Measurements from ENCODE around the gene MRPL53. TPM values are rescaled to one million over a fixed set of nuclear protein-coding genes. Genes with fewer than 3 reads are reported as not detected.

The MRPL53 gene
- total and polyA plus RNA-seq, 4 donors: 23.3 to 106 (median 70.7) TPM

- TF ChIP-seq, protein P1, sequence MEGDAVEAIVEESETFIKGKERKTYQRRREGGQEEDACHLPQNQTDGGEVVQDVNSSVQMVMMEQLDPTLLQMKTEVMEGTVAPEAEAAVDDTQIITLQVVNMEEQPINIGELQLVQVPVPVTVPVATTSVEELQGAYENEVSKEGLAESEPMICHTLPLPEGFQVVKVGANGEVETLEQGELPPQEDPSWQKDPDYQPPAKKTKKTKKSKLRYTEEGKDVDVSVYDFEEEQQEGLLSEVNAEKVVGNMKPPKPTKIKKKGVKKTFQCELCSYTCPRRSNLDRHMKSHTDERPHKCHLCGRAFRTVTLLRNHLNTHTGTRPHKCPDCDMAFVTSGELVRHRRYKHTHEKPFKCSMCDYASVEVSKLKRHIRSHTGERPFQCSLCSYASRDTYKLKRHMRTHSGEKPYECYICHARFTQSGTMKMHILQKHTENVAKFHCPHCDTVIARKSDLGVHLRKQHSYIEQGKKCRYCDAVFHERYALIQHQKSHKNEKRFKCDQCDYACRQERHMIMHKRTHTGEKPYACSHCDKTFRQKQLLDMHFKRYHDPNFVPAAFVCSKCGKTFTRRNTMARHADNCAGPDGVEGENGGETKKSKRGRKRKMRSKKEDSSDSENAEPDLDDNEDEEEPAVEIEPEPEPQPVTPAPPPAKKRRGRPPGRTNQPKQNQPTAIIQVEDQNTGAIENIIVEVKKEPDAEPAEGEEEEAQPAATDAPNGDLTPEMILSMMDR (IDR thresholded peaks at IDR 0.05; ENCODE audit: control extremely low read depth, extremely low read depth): no peak
Measured at GRCh38 chr2:74424139-74424992, 48.1 kb downstream of the MRPL53 start.

DNA sequence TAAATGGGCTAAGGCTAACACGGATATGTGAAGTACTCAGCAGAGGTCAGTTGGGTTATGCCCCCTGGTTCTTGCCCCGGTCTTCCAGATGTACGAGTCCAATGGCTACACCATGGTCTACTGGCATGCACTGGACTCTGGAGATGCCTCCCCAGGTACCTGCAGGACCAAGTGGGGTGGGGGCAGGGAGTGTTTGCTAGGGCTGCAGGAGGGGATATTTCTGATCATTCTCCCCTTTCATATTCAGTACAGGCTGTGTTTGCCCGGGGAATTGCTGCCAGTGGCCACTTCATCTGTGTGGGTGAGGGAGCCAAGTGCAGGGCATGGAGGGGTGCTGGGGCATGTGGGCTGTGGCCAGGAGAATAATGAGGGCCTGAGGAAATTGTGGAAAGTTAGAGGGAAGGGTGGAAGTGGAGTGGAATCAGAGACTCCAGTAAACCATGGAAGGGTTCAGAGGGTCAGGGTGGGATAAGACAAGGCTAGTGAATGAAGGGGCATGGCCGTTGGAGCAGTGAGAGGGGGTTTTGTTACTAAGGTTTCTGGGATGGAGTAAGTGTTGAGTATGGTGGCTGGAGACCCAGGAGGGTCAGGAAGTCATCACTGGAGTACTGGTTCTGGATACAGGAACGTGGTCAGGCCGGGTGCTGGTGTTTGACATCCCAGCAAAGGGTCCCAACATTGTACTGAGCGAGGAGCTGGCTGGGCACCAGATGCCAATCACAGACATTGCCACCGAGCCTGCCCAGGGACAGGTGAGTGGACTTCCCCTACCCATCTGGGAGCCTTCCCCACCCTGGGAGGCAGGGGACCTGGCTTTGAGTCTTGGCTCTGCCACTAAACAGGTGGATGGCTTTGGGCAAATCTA, 49.0 kb downstream of the MRPL53 start:
- peaks cover 0 to 4% (median 0%) of the 10 kb centered on the region in 5 donors for H3K4me1 ChIP-seq (ENCODE audit: control insufficient read depth in 5 of 5, insufficient read depth in 5 of 5, low read length in 5 of 5)
- ATAC-seq (ENCODE audit: insufficient read depth, low FRiP score) (no peak), DNase-seq (no peak)
- H3K36me3 ChIP-seq (ENCODE audit: control insufficient read depth in 4 of 4, insufficient read depth in 4 of 4, low read length in 4 of 4): peaks cover 0 to 20% (median 7%) of the 10 kb centered on the region in 4 donors
- no peak overlapping the region for H3K4me3 ChIP-seq
- H3K9me3 ChIP-seq (ENCODE audit: control insufficient read depth in 4 of 4, insufficient read depth in 3 of 4, low read length in 3 of 4): no peaks in the 10 kb centered on the region
- no peak overlapping the region for H3K27ac ChIP-seq (ENCODE audit: low read depth in 1 of 2, low read length in 1 of 2)
- H3K9ac ChIP-seq (ENCODE audit: insufficient read depth in 1 of 2, low read length in 2 of 2): no peak overlapping the region
- H3K27me3 ChIP-seq (ENCODE audit: control insufficient read depth in 3 of 3, insufficient read depth in 3 of 3, low read length in 2 of 3): no peaks in the 10 kb centered on the region
- 81 to 85% methylated on average over 9 of the region's 9 CpGs for WGBS, 2 donors
- TF ChIP-seq, protein P1 (IDR thresholded peaks at IDR 0.05; ENCODE audit: control extremely low read depth, extremely low read depth): no peak

More at GRCh38 chr2:74424139-74424992, 48.1 kb downstream of the MRPL53 start:
- 85 to 90% methylated on average over 5 of the region's 5 CpGs for WGBS, 2 donors
- H3K27me3 ChIP-seq (ENCODE audit: control insufficient read depth in 3 of 3, insufficient read depth in 3 of 3, low read length in 2 of 3): no peaks in the 10 kb centered on the region
- ATAC-seq (ENCODE audit: insufficient read depth, low FRiP score) (no peak), DNase-seq (no peak)
- peaks cover 0 to 4% (median 0%) of the 10 kb centered on the region in 5 donors for H3K4me1 ChIP-seq (ENCODE audit: control insufficient read depth in 5 of 5, insufficient read depth in 5 of 5, low read length in 5 of 5)
- peaks cover 4 to 24% (median 15%) of the 10 kb centered on the region in 4 donors for H3K36me3 ChIP-seq (ENCODE audit: control insufficient read depth in 4 of 4, insufficient read depth in 4 of 4, low read length in 4 of 4)
- H3K9ac ChIP-seq (ENCODE audit: insufficient read depth in 1 of 2, low read length in 2 of 2): no peak overlapping the region
- H3K27ac ChIP-seq (ENCODE audit: low read depth in 1 of 2, low read length in 1 of 2): no peak overlapping the region
- H3K4me3 ChIP-seq: no peak overlapping the region
- H3K9me3 ChIP-seq (ENCODE audit: control insufficient read depth in 4 of 4, insufficient read depth in 3 of 4, low read length in 3 of 4): no peaks in the 10 kb centered on the region

Other genes starting within 250 kb of the MRPL53 start
- 1 to 10 TPM; 5.2 to 9.6 TPM for gene SLC4A5, start 129.3 kb downstream of the MRPL53 start, total RNA-seq
- 1 to 10 TPM in 1 of 2 donors, under 1 TPM in 1; 0.85 to 2.5 TPM for gene SLC4A5, start 129.3 kb downstream of the MRPL53 start, polyA plus RNA-seq
- 100 to 1,000 TPM in 1 of 2 donors, 10 to 100 TPM in 1; 98.4 to 142 TPM for gene DCTN1, start 92.4 kb downstream of the MRPL53 start, total RNA-seq
- gene DCTN1, start 92.4 kb downstream of the MRPL53 start, polyA plus RNA-seq: 100 to 1,000 TPM in 1 of 2 donors, 10 to 100 TPM in 1; 69.9 to 110 TPM
- gene C2orf81, start 51.1 kb downstream of the MRPL53 start, total RNA-seq: 10 to 100 TPM in 1 of 2 donors, 1 to 10 TPM in 1; 3.4 to 16.9 TPM
- gene C2orf81, start 51.1 kb downstream of the MRPL53 start, polyA plus RNA-seq: 1 to 10 TPM; 7.3 TPM
- gene WDR54, start 51.0 kb downstream of the MRPL53 start, total RNA-seq: 10 to 100 TPM; 36.1 to 42.3 TPM
- 10 to 100 TPM; 15.4 to 27.9 TPM for gene WDR54, start 51.0 kb downstream of the MRPL53 start, polyA plus RNA-seq
- 10 to 100 TPM; 37.5 to 46.0 TPM for gene RTKN, start 30.7 kb downstream of the MRPL53 start, total RNA-seq
- gene RTKN, start 30.7 kb downstream of the MRPL53 start, polyA plus RNA-seq: 10 to 100 TPM; 21.9 to 23.7 TPM
- 10 to 100 TPM; 22.7 to 40.7 TPM for gene INO80B, start 17.6 kb downstream of the MRPL53 start, total RNA-seq
- gene INO80B, start 17.6 kb downstream of the MRPL53 start, polyA plus RNA-seq: 10 to 100 TPM; 33.1 to 72.3 TPM
- gene WBP1, start 14.2 kb downstream of the MRPL53 start, total RNA-seq: 10 to 100 TPM; 39.5 to 65.0 TPM
- gene WBP1, start 14.2 kb downstream of the MRPL53 start, polyA plus RNA-seq: 10 to 100 TPM; 55.9 to 56.7 TPM
- 10 to 100 TPM; 37.5 to 72.0 TPM for gene MOGS, start 7.3 kb downstream of the MRPL53 start, total RNA-seq
- gene MOGS, start 7.3 kb downstream of the MRPL53 start, polyA plus RNA-seq: 10 to 100 TPM; 35.4 to 53.5 TPM
- gene CCDC142, start 10.3 kb upstream of the MRPL53 start, total RNA-seq: 10 to 100 TPM; 17.8 to 25.5 TPM
- 1 to 10 TPM; 5.5 to 8.2 TPM for gene CCDC142, start 10.3 kb upstream of the MRPL53 start, polyA plus RNA-seq
- gene TTC31, start 10.4 kb upstream of the MRPL53 start, total RNA-seq: 10 to 100 TPM; 20.9 to 23.7 TPM
- 10 to 100 TPM; 13.7 to 19.2 TPM for gene TTC31, start 10.4 kb upstream of the MRPL53 start, polyA plus RNA-seq
- gene LBX2, start 26.9 kb upstream of the MRPL53 start, total RNA-seq: 1 to 10 TPM in 1 of 2 donors, under 1 TPM in 1; 0.63 to 1.9 TPM
- 1 to 10 TPM in 1 of 2 donors, under 1 TPM in 1; 0.83 to 1.4 TPM for gene LBX2, start 26.9 kb upstream of the MRPL53 start, polyA plus RNA-seq
- gene PCGF1, start 35.0 kb upstream of the MRPL53 start, total RNA-seq: 10 to 100 TPM; 16.7 to 35.5 TPM
- 10 to 100 TPM; 20.6 to 47.8 TPM for gene PCGF1, start 35.0 kb upstream of the MRPL53 start, polyA plus RNA-seq
- not detected for gene TLX2, start 41.8 kb upstream of the MRPL53 start, total RNA-seq
- under 1 TPM in 1 of 2 donors, not detected in 1; 0.03 TPM for gene TLX2, start 41.8 kb upstream of the MRPL53 start, polyA plus RNA-seq
- under 1 TPM in 1 of 2 donors, not detected in 1; 0.34 TPM for gene DQX1, start 53.6 kb upstream of the MRPL53 start, total RNA-seq
- gene DQX1, start 53.6 kb upstream of the MRPL53 start, polyA plus RNA-seq: under 1 TPM; 0.12 to 0.17 TPM
- gene AUP1, start 57.0 kb upstream of the MRPL53 start, total RNA-seq: 100 to 1,000 TPM in 1 of 2 donors, 10 to 100 TPM in 1; 65.6 to 102 TPM
- gene AUP1, start 57.0 kb upstream of the MRPL53 start, polyA plus RNA-seq: 100 to 1,000 TPM; 156 to 185 TPM
- gene HTRA2, start 57.3 kb upstream of the MRPL53 start, total RNA-seq: 10 to 100 TPM; 26.6 to 32.4 TPM
- gene HTRA2, start 57.3 kb upstream of the MRPL53 start, polyA plus RNA-seq: 10 to 100 TPM; 30.7 to 42.1 TPM
- gene LOXL3, start 81.3 kb upstream of the MRPL53 start, total RNA-seq: 10 to 100 TPM in 1 of 2 donors, 1 to 10 TPM in 1; 5.9 to 11.1 TPM
- 1 to 10 TPM; 2.9 to 7.3 TPM for gene LOXL3, start 81.3 kb upstream of the MRPL53 start, polyA plus RNA-seq
- gene DOK1, start 82.0 kb upstream of the MRPL53 start, total RNA-seq: 10 to 100 TPM; 17.7 to 34.5 TPM
- gene DOK1, start 82.0 kb upstream of the MRPL53 start, polyA plus RNA-seq: 10 to 100 TPM; 18.6 to 37.3 TPM
- gene M1AP, start 175.7 kb upstream of the MRPL53 start, total RNA-seq: under 1 TPM; 0.83 to 0.94 TPM
- 1 to 10 TPM in 1 of 2 donors, under 1 TPM in 1; 0.77 to 1.2 TPM for gene M1AP, start 175.7 kb upstream of the MRPL53 start, polyA plus RNA-seq
- 1 to 10 TPM; 4.9 to 9.6 TPM for gene SEMA4F, start 181.6 kb upstream of the MRPL53 start, total RNA-seq
- 1 to 10 TPM; 3.0 to 3.4 TPM for gene SEMA4F, start 181.6 kb upstream of the MRPL53 start, polyA plus RNA-seq

Data from lung (tissue), 12 donors.